Right lobe of liver (tissue), 4 donors: ENCODE data around the gene P2RX7.

ENCODE experiments used
- POLR2A ChIP-seq: fragments of 450-650 bp; IDR thresholded peaks from one replicate; pipeline ENCODE4 v1.6.1; 2017; ENCODE audit warnings: antibody characterized with exemption, mild to moderate bottlenecking
- TF ChIP-seq, protein P1 (sequence below), 4 donors: fragments of 200-600 bp in 3 of 4; fragments of 450-650 bp in 1 of 4; IDR thresholded peaks; one replicate each; pipeline versions ENCODE4 v1.5.1 to v1.8.0; 2016 to 2022; ENCODE audit warnings: antibody characterized with exemption in 4 of 4, mild to moderate bottlenecking in 2 of 4
- donor health status: DM: no; HTN: no; CAD: no.
- donor health status: DM: no; HTN: no; CAD: no.
- donor health status: DM: no; HTN: yes; CAD: no.

- TF ChIP-seq, protein P1, sequence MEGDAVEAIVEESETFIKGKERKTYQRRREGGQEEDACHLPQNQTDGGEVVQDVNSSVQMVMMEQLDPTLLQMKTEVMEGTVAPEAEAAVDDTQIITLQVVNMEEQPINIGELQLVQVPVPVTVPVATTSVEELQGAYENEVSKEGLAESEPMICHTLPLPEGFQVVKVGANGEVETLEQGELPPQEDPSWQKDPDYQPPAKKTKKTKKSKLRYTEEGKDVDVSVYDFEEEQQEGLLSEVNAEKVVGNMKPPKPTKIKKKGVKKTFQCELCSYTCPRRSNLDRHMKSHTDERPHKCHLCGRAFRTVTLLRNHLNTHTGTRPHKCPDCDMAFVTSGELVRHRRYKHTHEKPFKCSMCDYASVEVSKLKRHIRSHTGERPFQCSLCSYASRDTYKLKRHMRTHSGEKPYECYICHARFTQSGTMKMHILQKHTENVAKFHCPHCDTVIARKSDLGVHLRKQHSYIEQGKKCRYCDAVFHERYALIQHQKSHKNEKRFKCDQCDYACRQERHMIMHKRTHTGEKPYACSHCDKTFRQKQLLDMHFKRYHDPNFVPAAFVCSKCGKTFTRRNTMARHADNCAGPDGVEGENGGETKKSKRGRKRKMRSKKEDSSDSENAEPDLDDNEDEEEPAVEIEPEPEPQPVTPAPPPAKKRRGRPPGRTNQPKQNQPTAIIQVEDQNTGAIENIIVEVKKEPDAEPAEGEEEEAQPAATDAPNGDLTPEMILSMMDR (IDR thresholded peaks at IDR 0.05), result no peak
- no peak for TF ChIP-seq POLR2A
Measured at GRCh38 chr12:121167232-121167820, 34.6 kb downstream of the P2RX7 start.
